ENCODE measurements around the gene PRSS16.

The PRSS16 gene

GRCh38 chr6:27286141-27286540, 38.6 kb downstream of the PRSS16 start:
- DNase-seq = no peak

- DNase-seq = no peak
These were observed 40.2 kb downstream of the PRSS16 start for GRCh38 chr6:27287751-27288135.

DNA sequence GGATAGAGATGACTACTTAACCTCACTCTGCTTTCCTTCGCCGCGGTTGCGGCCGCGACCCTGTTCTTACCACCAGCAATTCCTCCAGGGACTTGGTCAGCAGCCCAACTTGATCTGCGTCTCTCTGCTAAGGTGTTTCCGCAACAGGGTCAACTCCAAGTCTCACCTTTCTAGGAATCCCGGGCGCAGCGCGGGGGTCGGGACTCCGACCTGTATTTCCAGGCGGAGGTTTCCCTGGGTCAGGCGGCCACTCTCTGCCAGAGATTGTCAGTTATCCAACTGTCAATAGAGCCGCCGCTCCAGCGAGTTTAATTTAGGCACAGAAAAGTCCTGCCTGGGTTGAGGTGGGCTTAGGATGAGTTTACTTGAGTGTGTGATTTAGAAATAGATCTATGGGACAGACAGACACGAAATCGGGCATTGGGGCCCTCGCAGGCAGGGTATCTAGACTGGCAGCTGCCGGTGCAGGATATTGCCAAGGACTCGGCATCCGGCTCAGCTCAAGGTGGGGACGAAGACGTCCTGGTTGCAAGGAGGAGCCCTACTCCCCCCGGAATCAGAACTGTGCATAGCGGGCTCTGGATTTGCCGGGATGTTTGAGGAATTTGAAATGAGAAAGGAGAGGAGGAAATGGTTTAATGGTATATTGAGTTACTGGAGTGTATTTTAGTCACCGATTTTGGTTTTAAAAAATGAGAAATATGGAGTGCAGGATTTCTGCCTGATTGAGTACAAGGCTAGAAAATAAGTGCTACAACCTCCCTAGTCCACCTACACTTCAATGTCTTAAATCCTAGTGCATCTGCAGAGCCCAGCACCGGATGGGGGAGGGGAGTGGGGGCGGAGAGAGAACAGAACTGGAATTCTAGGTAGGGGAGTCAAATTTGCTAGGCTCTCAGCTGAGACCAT, 40.9 kb downstream of the PRSS16 start:
- no peak for DNase-seq

- DNase-seq = no peak
These were observed 42.8 kb downstream of the PRSS16 start for GRCh38 chr6:27290065-27290849.

DNA sequence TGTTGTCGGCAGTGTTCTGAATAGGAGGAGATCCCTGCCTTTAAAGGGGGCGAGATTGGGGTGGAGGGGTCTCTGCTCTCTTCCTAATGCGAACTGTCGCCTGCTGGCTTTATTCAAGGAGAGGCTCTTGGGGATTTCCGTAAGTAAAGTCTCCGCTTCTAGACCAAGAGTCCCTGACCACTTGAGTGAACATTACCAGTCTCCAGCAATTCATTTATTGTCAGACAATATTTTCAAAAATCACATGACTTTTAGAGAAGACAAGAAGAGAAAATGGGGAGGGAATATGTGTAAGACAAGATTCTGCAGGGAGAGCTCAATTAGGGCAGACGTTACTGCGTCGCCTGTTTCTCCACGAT, 43.3 kb downstream of the PRSS16 start:
- no peak for DNase-seq

- DNase-seq = peak; percentile 44
These were observed 46.1 kb downstream of the PRSS16 start for GRCh38 chr6:27293436-27294098.

- no peak for DNase-seq
These were observed 46.9 kb downstream of the PRSS16 start for GRCh38 chr6:27294409-27294808.

GRCh38 chr6:27295301-27296079, 48.0 kb downstream of the PRSS16 start:
- peak; percentile 59 for DNase-seq

- DNase-seq = peak; percentile 39
These were observed 48.7 kb downstream of the PRSS16 start for GRCh38 chr6:27296106-27296783.

- DNase-seq = no peak
These were observed 50.0 kb downstream of the PRSS16 start for GRCh38 chr6:27297484-27297856.

GRCh38 chr6:27297857-27298730, 50.6 kb downstream of the PRSS16 start:
- peak; percentile 42 for DNase-seq

DNA sequence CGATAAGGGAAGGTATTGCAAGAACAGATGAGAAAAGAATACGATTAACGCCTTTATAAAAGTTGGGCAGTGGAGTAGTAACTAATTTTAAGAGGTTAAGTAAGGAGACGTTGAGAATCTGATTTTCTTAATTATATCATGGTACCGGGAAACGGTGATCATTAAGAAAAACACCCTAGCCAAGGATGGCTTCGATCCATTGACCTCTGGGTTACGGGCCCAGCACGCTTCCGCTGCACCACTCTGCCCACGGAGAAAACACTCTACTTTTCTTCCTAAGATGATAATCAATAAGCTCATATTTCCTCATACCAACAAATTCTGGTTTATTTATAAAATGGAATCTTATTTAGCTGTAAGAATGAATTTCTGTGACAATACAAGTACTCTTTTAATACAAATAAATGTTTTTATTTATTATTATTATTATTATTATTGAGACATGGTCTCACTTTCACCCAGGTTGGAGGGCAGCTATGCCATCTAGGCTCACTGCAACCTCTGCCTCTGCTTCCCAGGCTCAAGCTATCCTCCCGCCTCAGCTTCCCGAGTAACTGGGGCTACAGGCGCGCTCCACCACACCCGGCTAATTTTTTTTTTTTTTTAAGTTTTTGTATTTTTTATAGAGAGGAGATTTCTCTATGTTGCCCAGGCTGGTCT, 56.2 kb downstream of the PRSS16 start:
- no peak for DNase-seq
